Measurements from ENCODE around the gene SLC35D2.

SLC35D2 gene

DNA sequence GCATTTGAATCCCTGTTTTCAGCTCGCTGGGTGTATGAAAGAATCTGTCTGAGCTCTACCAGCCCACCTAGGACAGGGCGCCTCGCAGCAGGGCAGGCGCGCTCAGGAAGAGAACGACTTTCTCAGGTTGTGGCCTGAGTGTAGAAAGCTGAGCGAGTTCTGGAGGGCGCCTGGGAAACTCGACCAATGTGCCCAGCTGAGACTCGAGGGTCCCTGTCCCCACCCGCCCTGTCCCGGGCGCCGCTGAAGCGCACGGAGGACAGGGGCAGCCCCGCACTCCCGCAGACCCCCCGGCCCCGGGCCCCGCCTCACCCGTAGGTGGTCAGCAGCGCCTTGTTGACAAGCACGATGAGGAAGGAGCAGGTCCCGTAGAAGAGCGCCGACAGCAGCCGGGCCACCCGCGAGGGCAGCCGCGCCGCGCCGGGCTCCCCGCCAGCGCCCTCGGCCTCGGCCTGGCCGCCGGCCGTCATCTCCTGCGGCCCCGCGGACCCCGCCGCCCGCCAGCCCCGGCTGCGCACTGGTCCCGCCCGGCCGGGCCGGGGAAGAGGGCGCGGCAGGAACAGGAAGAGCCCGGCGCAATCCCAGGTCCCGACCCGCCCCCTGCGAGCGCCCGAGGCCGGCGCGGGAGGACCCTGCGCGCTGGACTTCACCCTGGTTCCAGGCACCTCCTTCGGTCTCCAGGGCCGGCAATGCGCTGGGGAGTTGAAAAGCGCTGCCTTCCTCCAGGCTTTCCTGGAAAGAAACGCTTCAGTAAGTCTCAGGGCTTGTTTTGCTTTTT, at the start of gene SLC35D2:
TSS of gene SLC35D2 (minus strand) at position 547 of the 778 bp plus-strand sequence. CDS start at position 470, 77 bp downstream.
- no peak for TF ChIP-seq CTCF (IDR thresholded peaks at IDR 0.05; ENCODE audit: low read depth, low read length)
- DNase-seq (ENCODE audit: extremely low read depth, low read depth), result no peak

DNA sequence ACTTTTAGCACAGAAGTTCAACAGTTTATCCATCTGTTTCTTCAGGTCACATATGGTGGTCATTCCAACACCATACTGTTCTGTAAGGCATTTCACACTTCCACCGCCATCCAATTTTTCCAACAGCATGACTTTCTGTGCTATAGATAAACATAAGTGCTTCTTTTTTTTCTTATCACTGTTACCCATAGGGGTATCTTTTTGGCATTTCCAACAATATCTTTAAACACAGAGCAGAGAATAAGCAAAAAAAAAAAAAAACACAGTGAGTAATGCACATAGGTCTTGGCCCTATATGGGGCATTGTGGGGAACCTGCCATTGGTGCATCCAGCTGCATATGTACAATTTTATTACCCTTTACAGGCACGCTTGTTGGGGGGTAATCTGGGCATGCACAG, 46.9 kb upstream of the SLC35D2 start:
- DNase-seq (ENCODE audit: extremely low read depth, low read depth), result no peak
- TF ChIP-seq CTCF (IDR thresholded peaks at IDR 0.05; ENCODE audit: low read depth, low read length), result no peak

- TF ChIP-seq CTCF (IDR thresholded peaks at IDR 0.05; ENCODE audit: low read depth, low read length), result no peak
- DNase-seq (ENCODE audit: extremely low read depth, low read depth), result no peak
Measured at GRCh38 chr9:96429732-96430131, 46.2 kb upstream of the SLC35D2 start.

- no peak for DNase-seq (ENCODE audit: extremely low read depth, low read depth)
- TF ChIP-seq CTCF (IDR thresholded peaks at IDR 0.05; ENCODE audit: low read depth, low read length), result no peak
Measured at GRCh38 chr9:96425500-96426169, 42.1 kb upstream of the SLC35D2 start.

DNA sequence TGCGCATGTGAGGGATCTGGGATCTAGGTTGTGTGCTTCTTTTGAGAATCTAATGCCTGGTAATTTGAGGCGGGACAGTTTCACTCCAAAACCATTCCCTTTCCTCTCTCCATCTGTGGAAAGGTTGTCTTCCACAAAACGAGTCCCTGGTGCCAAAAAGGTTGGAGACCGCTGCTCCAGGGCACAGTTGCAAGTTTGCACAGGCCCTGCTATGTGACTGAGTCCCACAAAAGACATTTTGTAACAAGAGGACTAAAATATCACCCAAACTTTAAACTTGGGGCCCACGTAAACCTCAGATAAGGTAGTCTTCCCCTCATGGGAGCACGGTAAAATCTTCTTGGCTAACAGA, 40.5 kb upstream of the SLC35D2 start:
- TF ChIP-seq CTCF (IDR thresholded peaks at IDR 0.05; ENCODE audit: low read depth, low read length), result no peak
- no peak for DNase-seq (ENCODE audit: extremely low read depth, low read depth)

DNA sequence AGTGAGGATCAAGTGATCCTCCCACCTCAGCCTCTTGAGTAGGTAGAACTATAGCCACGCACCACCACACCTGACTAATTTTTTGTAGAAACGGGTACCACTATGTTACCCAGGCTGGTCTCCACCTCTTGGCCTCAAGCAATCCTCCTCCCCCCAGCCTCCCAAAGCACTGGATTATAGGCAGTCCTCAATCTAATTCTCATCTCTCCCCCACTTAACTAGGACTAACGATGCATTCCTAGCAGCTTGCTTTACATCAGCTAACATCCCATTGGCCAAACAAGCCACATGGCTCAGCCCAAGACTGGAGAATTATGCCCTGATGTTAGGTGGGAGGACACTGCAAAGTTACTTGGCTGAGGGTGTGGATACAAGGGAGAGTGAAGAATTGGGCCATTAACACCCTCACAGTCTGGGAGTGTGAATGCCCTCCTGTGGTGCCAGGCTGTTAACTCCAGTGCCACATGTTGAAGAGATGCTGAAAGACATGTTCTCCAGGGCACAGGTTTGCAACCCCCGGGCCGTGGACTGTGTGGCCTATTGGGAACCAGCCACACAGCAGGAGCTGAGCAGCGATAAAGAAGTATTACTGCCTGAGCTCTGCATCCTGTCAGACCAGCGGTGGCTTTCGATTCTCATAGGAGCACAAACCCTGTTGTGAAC, 39.9 kb upstream of the SLC35D2 start:
- DNase-seq (ENCODE audit: extremely low read depth, low read depth), result no peak
- TF ChIP-seq CTCF (IDR thresholded peaks at IDR 0.05; ENCODE audit: low read depth, low read length), result no peak

Measured in AG09319 (cell line).